SKM-1 treated with dmso at 0.1 percent for 144 hours (cell line): ENCODE data around the gene HOXB1.
"Not testable (repeated sequence)": the region's sequence is repeated elsewhere in the genome, so short reads cannot be mapped to it uniquely, and the experiment has no call there.

Source experiments
- DNase-seq: peaks from one replicate; lab custom pipeline; 2025; ENCODE audit not compliant: unreplicated experiment; lab: John Stamatoyannopoulos, UW

Gene HOXB1

GRCh38 chr17:48523010-48523409 is 7.8 kb downstream of the HOXB1 start:
- DNase-seq, result no peak

- DNase-seq, result no peak
These were observed 8.7 kb downstream of the HOXB1 start for GRCh38 chr17:48522031-48522653.

GRCh38 chr17:48520631-48521079 is 10.2 kb downstream of the HOXB1 start:
- DNase-seq, result no peak

GRCh38 chr17:48519427-48519826 is 11.4 kb downstream of the HOXB1 start:
- no peak for DNase-seq

- no peak for DNase-seq
These were observed 13.3 kb downstream of the HOXB1 start for GRCh38 chr17:48517478-48517877.

GRCh38 chr17:48515925-48516900 is 14.6 kb downstream of the HOXB1 start:
- DNase-seq, result no peak

GRCh38 chr17:48514477-48514876 is 16.3 kb downstream of the HOXB1 start:
- no peak for DNase-seq

- no peak for DNase-seq
These were observed 16.9 kb downstream of the HOXB1 start for GRCh38 chr17:48513666-48514455.

GRCh38 chr17:48513097-48513496 is 17.7 kb downstream of the HOXB1 start:
- DNase-seq, result no peak

- peak; percentile 70 for DNase-seq
These were observed 19.8 kb downstream of the HOXB1 start for GRCh38 chr17:48510761-48511604.

GRCh38 chr17:48510381-48510760 is 20.4 kb downstream of the HOXB1 start:
- no peak for DNase-seq

- DNase-seq, result not testable (repeated sequence)
These were observed 21.1 kb downstream of the HOXB1 start for GRCh38 chr17:48509708-48510107.

GRCh38 chr17:48506246-48506645 is 24.6 kb downstream of the HOXB1 start:
- DNase-seq, result no peak

GRCh38 chr17:48505788-48506187 is 25.0 kb downstream of the HOXB1 start:
- DNase-seq, result peak; percentile 85

GRCh38 chr17:48504953-48505352 is 25.9 kb downstream of the HOXB1 start:
- DNase-seq, result no peak

GRCh38 chr17:48503747-48504146 is 27.1 kb downstream of the HOXB1 start:
- no peak for DNase-seq

GRCh38 chr17:48502901-48503300 is 27.9 kb downstream of the HOXB1 start:
- no peak for DNase-seq

GRCh38 chr17:48502312-48502711 is 28.5 kb downstream of the HOXB1 start:
- DNase-seq, result no peak

- DNase-seq, result no peak
These were observed 30.1 kb downstream of the HOXB1 start for GRCh38 chr17:48500435-48501426.
